Measurements from ENCODE around the gene UQCRHL. TPM values are rescaled to one million over a fixed set of nuclear protein-coding genes. Genes with fewer than 3 reads are reported as not detected.
A peak's percentile ranks its signal among the peaks of the same experiment; 100 is the strongest.

Gene UQCRHL
- total and polyA plus RNA-seq, 2 of the 8 experiments (the other 6 are each of a cell fraction or from before 2014, with no cell fraction given): 3.7 to 3.9 TPM

DNA sequence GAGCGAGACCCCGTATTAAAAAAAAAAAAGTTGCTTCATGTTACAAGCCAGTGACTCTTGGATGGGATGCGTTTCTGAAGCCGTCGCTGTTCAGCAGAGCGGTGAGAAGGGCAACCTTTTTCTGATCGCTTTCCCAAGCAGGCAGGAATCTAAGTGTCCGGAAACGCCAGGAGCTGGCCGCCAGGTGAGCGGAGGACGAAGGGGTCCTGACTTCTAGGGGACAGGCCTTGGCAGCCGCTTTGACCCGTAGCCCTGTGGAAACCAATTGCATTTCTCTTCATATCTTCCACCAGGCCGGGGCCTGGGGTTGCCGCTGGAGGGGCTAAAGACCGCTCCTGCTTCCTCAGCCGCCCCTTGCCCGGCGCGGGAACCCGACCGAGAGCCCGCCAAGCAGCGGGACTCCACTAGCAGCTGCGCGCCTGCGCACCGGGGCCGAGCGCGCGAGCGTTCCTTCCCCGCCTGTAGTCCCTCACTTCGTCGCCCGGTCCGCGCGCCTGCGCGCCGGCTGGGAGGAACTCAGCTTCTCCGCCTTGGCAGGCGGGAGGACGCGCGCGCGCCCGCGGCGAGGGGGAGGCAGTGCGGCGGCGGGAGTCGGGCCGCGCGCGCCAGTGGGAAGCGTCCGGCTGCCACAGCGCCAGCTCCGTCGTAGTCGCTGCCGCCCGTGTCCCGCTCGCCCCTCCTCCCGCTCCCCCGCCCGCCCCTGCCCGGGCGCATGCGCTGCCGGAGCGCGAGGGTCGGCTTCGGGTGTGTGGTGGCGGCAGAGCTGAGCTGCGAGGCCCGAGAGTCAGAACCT is 39.8 kb upstream of the UQCRHL start, which contains the start of gene SPEN (continued):
- TF ChIP-seq, protein P1, sequence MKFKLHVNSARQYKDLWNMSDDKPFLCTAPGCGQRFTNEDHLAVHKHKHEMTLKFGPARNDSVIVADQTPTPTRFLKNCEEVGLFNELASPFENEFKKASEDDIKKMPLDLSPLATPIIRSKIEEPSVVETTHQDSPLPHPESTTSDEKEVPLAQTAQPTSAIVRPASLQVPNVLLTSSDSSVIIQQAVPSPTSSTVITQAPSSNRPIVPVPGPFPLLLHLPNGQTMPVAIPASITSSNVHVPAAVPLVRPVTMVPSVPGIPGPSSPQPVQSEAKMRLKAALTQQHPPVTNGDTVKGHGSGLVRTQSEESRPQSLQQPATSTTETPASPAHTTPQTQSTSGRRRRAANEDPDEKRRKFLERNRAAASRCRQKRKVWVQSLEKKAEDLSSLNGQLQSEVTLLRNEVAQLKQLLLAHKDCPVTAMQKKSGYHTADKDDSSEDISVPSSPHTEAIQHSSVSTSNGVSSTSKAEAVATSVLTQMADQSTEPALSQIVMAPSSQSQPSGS (IDR thresholded peaks at IDR 0.05; ENCODE audit: low read length): no peak
- peak; percentile 9; the same call in 1 of the 2 replicates for TF ChIP-seq SUZ12 (IDR thresholded peaks at IDR 0.05; ENCODE audit: low read length)
- TF ChIP-seq, protein P2, sequence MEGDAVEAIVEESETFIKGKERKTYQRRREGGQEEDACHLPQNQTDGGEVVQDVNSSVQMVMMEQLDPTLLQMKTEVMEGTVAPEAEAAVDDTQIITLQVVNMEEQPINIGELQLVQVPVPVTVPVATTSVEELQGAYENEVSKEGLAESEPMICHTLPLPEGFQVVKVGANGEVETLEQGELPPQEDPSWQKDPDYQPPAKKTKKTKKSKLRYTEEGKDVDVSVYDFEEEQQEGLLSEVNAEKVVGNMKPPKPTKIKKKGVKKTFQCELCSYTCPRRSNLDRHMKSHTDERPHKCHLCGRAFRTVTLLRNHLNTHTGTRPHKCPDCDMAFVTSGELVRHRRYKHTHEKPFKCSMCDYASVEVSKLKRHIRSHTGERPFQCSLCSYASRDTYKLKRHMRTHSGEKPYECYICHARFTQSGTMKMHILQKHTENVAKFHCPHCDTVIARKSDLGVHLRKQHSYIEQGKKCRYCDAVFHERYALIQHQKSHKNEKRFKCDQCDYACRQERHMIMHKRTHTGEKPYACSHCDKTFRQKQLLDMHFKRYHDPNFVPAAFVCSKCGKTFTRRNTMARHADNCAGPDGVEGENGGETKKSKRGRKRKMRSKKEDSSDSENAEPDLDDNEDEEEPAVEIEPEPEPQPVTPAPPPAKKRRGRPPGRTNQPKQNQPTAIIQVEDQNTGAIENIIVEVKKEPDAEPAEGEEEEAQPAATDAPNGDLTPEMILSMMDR (IDR thresholded peaks at IDR 0.05; ENCODE audit: control extremely low read depth in 1 of 3, insufficient read depth in 1 of 3, low read depth in 1 of 3, low read length in 3 of 3): peak in 2 of 3 experiments; percentile 4 to 10; a peak in 2 of 4 replicates
- TF ChIP-seq CHD1 (IDR thresholded peaks at IDR 0.05; ENCODE audit: low read depth, low read length): no peak
- TF ChIP-seq TAF7 (optimal IDR thresholded peaks at IDR 0.05; ENCODE audit: borderline replicate concordance, low read depth, low read length): peak; percentile 25
- TF ChIP-seq SIN3A (conservative IDR thresholded peaks at IDR 0.05 in 1 of 2, IDR thresholded peaks at IDR 0.05 in 1 of 2; ENCODE audit: low read depth in 1 of 2, low read length in 2 of 2): peak in 1 of 2 experiments; percentile 35; a peak in 1 of 4 replicates
- peak; percentile 1 to 9; a peak in 1 of 4 replicates for TF ChIP-seq RAD21 (IDR thresholded peaks at IDR 0.05 in 1 of 2, conservative IDR thresholded peaks at IDR 0.05 in 1 of 2; ENCODE audit: low read depth in 2 of 2, low read length in 2 of 2)
- peak; percentile 75; the same call in 1 of the 2 replicates for TF ChIP-seq KDM1A (IDR thresholded peaks at IDR 0.05; ENCODE audit: borderline replicate concordance, low read length)
- peak; percentile 76 for TF ChIP-seq NRF1 (IDR thresholded peaks at IDR 0.05; ENCODE audit: low read depth, low read length)
- TF ChIP-seq TBP (IDR thresholded peaks at IDR 0.05; ENCODE audit: low read depth, low read length): peak; percentile 9; the same call in 1 of the 2 replicates
- TF ChIP-seq, protein P3, sequence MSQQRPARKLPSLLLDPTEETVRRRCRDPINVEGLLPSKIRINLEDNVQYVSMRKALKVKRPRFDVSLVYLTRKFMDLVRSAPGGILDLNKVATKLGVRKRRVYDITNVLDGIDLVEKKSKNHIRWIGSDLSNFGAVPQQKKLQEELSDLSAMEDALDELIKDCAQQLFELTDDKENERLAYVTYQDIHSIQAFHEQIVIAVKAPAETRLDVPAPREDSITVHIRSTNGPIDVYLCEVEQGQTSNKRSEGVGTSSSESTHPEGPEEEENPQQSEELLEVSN (IDR thresholded peaks at IDR 0.05): peak; percentile 73
- no peak for TF ChIP-seq ZNF274 (IDR thresholded peaks at IDR 0.05; ENCODE audit: borderline replicate concordance, extremely low read depth, low read length)
- TF ChIP-seq SP2 (IDR thresholded peaks at IDR 0.05; ENCODE audit: low read length): no peak
- TF ChIP-seq CREB1 (IDR thresholded peaks at IDR 0.05): no peak
- TF ChIP-seq GABPA (IDR thresholded peaks at IDR 0.05; ENCODE audit: borderline replicate concordance, insufficient read depth, low read length): no peak
- TF ChIP-seq PHF8 (conservative IDR thresholded peaks at IDR 0.05; ENCODE audit: low read depth, low read length): 0 out of 2 replicates have a peak, but pooled peaks have one; percentile 47

Data from H1 (cell line).